ENCODE data around the gene MRPL40.

Gene MRPL40

DNA sequence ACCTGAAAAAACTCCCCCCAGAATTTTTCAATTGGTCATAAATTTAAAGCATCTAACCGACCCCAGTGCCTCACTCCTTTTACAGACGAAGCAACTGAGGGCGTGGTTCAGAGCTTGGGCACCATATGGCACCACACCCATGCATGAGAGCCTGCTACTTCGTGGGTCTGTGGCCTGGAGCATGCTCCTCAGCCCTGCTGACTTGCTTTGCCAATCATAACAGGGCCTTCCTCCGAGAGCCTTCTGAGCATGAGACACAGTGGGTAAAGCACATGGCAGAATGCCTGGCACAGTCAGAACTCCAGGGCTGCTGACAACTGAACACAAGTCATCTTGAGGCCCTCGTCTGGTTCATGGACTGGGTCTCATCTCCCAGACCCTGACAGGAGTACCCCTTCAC, 34.1 kb upstream of the MRPL40 start:
- Histone ChIP-seq H3F3A (ENCODE audit: insufficient read depth, low read length) (no peaks in the 10 kb centered on the region), H3K27ac (ENCODE audit: low read length) (no peak overlapping the region), H3K36me3 (replicated peaks; ENCODE audit: insufficient read depth, low read length) (peaks cover 5% of the 10 kb centered on the region)

GRCh38 chr22:19398652-19399051, 33.7 kb upstream of the MRPL40 start:
- Histone ChIP-seq H3K9me2 (replicated peaks; ENCODE audit: insufficient read depth, low read length) (no peaks in the 10 kb centered on the region), H3K4me3 (ENCODE audit: low read length) (no peak overlapping the region), H3K4me1 (ENCODE audit: low read length) (no peaks in the 10 kb centered on the region), H3K9me3 (replicated peaks; ENCODE audit: insufficient read depth, low read length) (no peaks in the 10 kb centered on the region), H3F3A (ENCODE audit: insufficient read depth, low read length) (no peaks in the 10 kb centered on the region), H3K27me3 (replicated peaks; ENCODE audit: insufficient read depth, low read length) (no peaks in the 10 kb centered on the region), H3K4me2 (ENCODE audit: low read depth, low read length) (no peak overlapping the region), H2AFZ (ENCODE audit: low read length) (no peak overlapping the region), H3K27ac (ENCODE audit: low read length) (no peak overlapping the region), H3K9ac (ENCODE audit: low read length) (no peak overlapping the region), H4K20me1 (ENCODE audit: insufficient read depth, low read length) (no peaks in the 10 kb centered on the region), H3K79me2 (ENCODE audit: low read length) (peaks cover 17% of the 10 kb centered on the region; the same call in 1 of the 2 replicates), H3K36me3 (replicated peaks; ENCODE audit: insufficient read depth, low read length) (peaks cover 5% of the 10 kb centered on the region)
- DNase-seq = no peak
- TF ChIP-seq, protein P1, sequence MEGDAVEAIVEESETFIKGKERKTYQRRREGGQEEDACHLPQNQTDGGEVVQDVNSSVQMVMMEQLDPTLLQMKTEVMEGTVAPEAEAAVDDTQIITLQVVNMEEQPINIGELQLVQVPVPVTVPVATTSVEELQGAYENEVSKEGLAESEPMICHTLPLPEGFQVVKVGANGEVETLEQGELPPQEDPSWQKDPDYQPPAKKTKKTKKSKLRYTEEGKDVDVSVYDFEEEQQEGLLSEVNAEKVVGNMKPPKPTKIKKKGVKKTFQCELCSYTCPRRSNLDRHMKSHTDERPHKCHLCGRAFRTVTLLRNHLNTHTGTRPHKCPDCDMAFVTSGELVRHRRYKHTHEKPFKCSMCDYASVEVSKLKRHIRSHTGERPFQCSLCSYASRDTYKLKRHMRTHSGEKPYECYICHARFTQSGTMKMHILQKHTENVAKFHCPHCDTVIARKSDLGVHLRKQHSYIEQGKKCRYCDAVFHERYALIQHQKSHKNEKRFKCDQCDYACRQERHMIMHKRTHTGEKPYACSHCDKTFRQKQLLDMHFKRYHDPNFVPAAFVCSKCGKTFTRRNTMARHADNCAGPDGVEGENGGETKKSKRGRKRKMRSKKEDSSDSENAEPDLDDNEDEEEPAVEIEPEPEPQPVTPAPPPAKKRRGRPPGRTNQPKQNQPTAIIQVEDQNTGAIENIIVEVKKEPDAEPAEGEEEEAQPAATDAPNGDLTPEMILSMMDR (IDR thresholded peaks at IDR 0.05; ENCODE audit: low read length) = no peak
- no peak for TF ChIP-seq EZH2 (optimal IDR thresholded peaks at IDR 0.05; ENCODE audit: low read depth, low read length)
- no peak for TF ChIP-seq EZH2phosphoT487 (IDR thresholded peaks at IDR 0.05; ENCODE audit: low read length)

More for the DNA sequence above, 34.1 kb upstream of the MRPL40 start:
- peaks cover 17% of the 10 kb centered on the region; the same call in 1 of the 2 replicates for H3K79me2 ChIP-seq (ENCODE audit: low read length)
- no peaks in the 10 kb centered on the region for H3K9me3 ChIP-seq (replicated peaks; ENCODE audit: insufficient read depth, low read length)
- no peak overlapping the region for H3K4me2 ChIP-seq (ENCODE audit: low read depth, low read length)
- H4K20me1 ChIP-seq (ENCODE audit: insufficient read depth, low read length) = no peaks in the 10 kb centered on the region
- no peak overlapping the region for H2AFZ ChIP-seq (ENCODE audit: low read length)
- no peaks in the 10 kb centered on the region for H3K27me3 ChIP-seq (replicated peaks; ENCODE audit: insufficient read depth, low read length)
- H3K9ac ChIP-seq (ENCODE audit: low read length) = no peak overlapping the region
- no peaks in the 10 kb centered on the region for H3K4me1 ChIP-seq (ENCODE audit: low read length)
- no peak overlapping the region for H3K4me3 ChIP-seq (ENCODE audit: low read length)
- H3K9me2 ChIP-seq (replicated peaks; ENCODE audit: insufficient read depth, low read length) = no peaks in the 10 kb centered on the region
- TF ChIP-seq, protein P1 (IDR thresholded peaks at IDR 0.05; ENCODE audit: low read length) = no peak
- no peak for TF ChIP-seq EZH2phosphoT487 (IDR thresholded peaks at IDR 0.05; ENCODE audit: low read length)
- TF ChIP-seq EZH2 (optimal IDR thresholded peaks at IDR 0.05; ENCODE audit: low read depth, low read length) = no peak
- no peak for DNase-seq

GRCh38 chr22:19400881-19401280, 31.5 kb upstream of the MRPL40 start:
- Histone ChIP-seq H3K4me1 (ENCODE audit: low read length) (no peaks in the 10 kb centered on the region), H2AFZ (ENCODE audit: low read length) (no peak overlapping the region), H3K27me3 (replicated peaks; ENCODE audit: insufficient read depth, low read length) (no peaks in the 10 kb centered on the region), H3K9ac (ENCODE audit: low read length) (no peak overlapping the region), H4K20me1 (ENCODE audit: insufficient read depth, low read length) (no peaks in the 10 kb centered on the region), H3K79me2 (ENCODE audit: low read length) (peaks cover 25% of the 10 kb centered on the region), H3K4me3 (ENCODE audit: low read length) (no peak overlapping the region), H3K9me3 (replicated peaks; ENCODE audit: insufficient read depth, low read length) (no peaks in the 10 kb centered on the region), H3F3A (ENCODE audit: insufficient read depth, low read length) (no peaks in the 10 kb centered on the region), H3K4me2 (ENCODE audit: low read depth, low read length) (no peak overlapping the region), H3K36me3 (replicated peaks; ENCODE audit: insufficient read depth, low read length) (peaks cover 5% of the 10 kb centered on the region), H3K27ac (ENCODE audit: low read length) (no peak overlapping the region), H3K9me2 (replicated peaks; ENCODE audit: insufficient read depth, low read length) (no peaks in the 10 kb centered on the region)
- no peak for DNase-seq
- TF ChIP-seq, protein P1 (IDR thresholded peaks at IDR 0.05; ENCODE audit: low read length) = no peak
- TF ChIP-seq EZH2 (optimal IDR thresholded peaks at IDR 0.05; ENCODE audit: low read depth, low read length) (no peak), EZH2phosphoT487 (IDR thresholded peaks at IDR 0.05; ENCODE audit: low read length) (no peak)

All from MM.1S (cell line).